NCI-H2081 treated with DMSO at 0.1 percent for 48 hours (cell line): ENCODE measurements around the gene KRT14.
"Not testable (repeated sequence)": the region's sequence is repeated elsewhere in the genome, so short reads cannot be mapped to it uniquely, and the experiment has no call there.

Experiments
- DNase-seq: peaks from one replicate; lab custom pipeline; 2025; lab: John Stamatoyannopoulos, UW

KRT14 gene

GRCh38 chr17:41586863-41587495 lies at the start of gene KRT14:
TSS of gene KRT14 (minus strand) at chr17:41586895. CDS start at chr17:41586834, 61 bp downstream.
- DNase-seq = no peak

GRCh38 chr17:41635121-41636097 lies 48.7 kb upstream of the KRT14 start:
- no peak for DNase-seq

GRCh38 chr17:41634639-41635038 lies 47.9 kb upstream of the KRT14 start:
- no peak for DNase-seq

GRCh38 chr17:41633556-41634199 lies 47.0 kb upstream of the KRT14 start:
- no peak for DNase-seq

- no peak for DNase-seq
Measured at GRCh38 chr17:41632482-41633105, 45.9 kb upstream of the KRT14 start.

- DNase-seq = no peak
Measured at GRCh38 chr17:41631898-41632285, 45.2 kb upstream of the KRT14 start.

GRCh38 chr17:41631025-41631897 lies 44.6 kb upstream of the KRT14 start:
- DNase-seq = no peak

- DNase-seq = no peak
Measured at GRCh38 chr17:41629826-41630670, 43.4 kb upstream of the KRT14 start.

- no peak for DNase-seq
Measured at GRCh38 chr17:41629316-41629715, 42.6 kb upstream of the KRT14 start.

GRCh38 chr17:41628621-41629255 lies 42.0 kb upstream of the KRT14 start:
- DNase-seq = not testable (repeated sequence)

- DNase-seq = not testable (repeated sequence)
Measured at GRCh38 chr17:41628073-41628370, 41.3 kb upstream of the KRT14 start.

GRCh38 chr17:41627316-41628072 lies 40.8 kb upstream of the KRT14 start:
- no peak for DNase-seq

- DNase-seq = not testable (repeated sequence)
Measured at GRCh38 chr17:41626914-41627295, 40.2 kb upstream of the KRT14 start.

- not testable (repeated sequence) for DNase-seq
Measured at GRCh38 chr17:41626028-41626913, 39.6 kb upstream of the KRT14 start.

- no peak for DNase-seq
Measured at GRCh38 chr17:41625602-41626001, 38.9 kb upstream of the KRT14 start.

- DNase-seq = no peak
Measured at GRCh38 chr17:41624208-41625101, 37.8 kb upstream of the KRT14 start, which contains the start of gene KRT17. TSS of gene KRT17 (minus strand) at chr17:41624575. CDS start at chr17:41624509, 66 bp downstream.
